WTC11 (cell line): ENCODE data around the gene SMCO2. TPM values are rescaled to one million over a fixed set of nuclear protein-coding genes. Genes with fewer than 3 reads are reported as not detected.

Experiments used
- ATAC-seq: fragments of 200-7000 bp; cut with Tn5 transposase; 2 replicates; pipeline ENCODE4 v1.10.0; 2021; ENCODE audit warnings: mild to moderate bottlenecking, moderate library complexity
- CTCF ChIA-PET: fragments of 300-600 bp; sonication (Branson Sonifier 250); formaldehyde crosslinking; loops from one replicate; lab custom pipeline; 2021; ENCODE audit warnings: antibody characterized with exemption; lab: Charles Lee
- POLR2A ChIA-PET: fragments of 350-600 bp; sonication (Branson Sonifier 250); formaldehyde crosslinking; loops from one replicate; lab custom pipeline; 2021; ENCODE audit warnings: antibody characterized with exemption; lab: Charles Lee
- DNase-seq: peaks from one replicate; pipeline ENCODE4 v3.0.0; 2021; ENCODE audit warnings: low spot score
- H3K27ac Mint-ChIP-seq: 2 replicates; pipeline ENCODE4 v1.8.0; 2021; ENCODE audit warnings: mixed read lengths
- H3K27me3 Mint-ChIP-seq: 2 replicates; pipeline ENCODE4 v1.8.0; 2021; ENCODE audit warnings: low read depth, mild to moderate bottlenecking, moderate library complexity, mixed read lengths
- H3K36me3 Mint-ChIP-seq: 2 replicates; pipeline ENCODE4 v1.8.0; 2021; ENCODE audit warnings: mixed read lengths
- H3K4me1 Mint-ChIP-seq: 2 replicates; pipeline ENCODE4 v1.8.0; 2022; ENCODE audit warnings: mixed read lengths
- H3K4me3 Mint-ChIP-seq: 2 replicates; pipeline ENCODE4 v1.8.0; 2021; ENCODE audit warnings: mild to moderate bottlenecking, moderate library complexity, mixed read lengths
- H3K9me3 Mint-ChIP-seq: 2 replicates; pipeline ENCODE4 v1.8.0; 2021; ENCODE audit warnings: mixed read lengths
- AFF4 ChIP-seq: sonication (generic); formaldehyde crosslinking; IDR thresholded peaks from 2 replicates; pipeline ENCODE4 v1.8.1; 2023; ENCODE audit warnings: mild to moderate bottlenecking, missing genetic modification reagents, borderline replicate concordance
- CREB1 ChIP-seq: sonication (generic); formaldehyde crosslinking; IDR thresholded peaks from 2 replicates; pipeline ENCODE4 v1.8.0; 2023; ENCODE audit warnings: mild to moderate bottlenecking, missing genetic modification reagents
- CTCF ChIP-seq: fragments of 200-600 bp; IDR thresholded peaks from 2 replicates; pipeline ENCODE4 v1.8.0; 2022; ENCODE audit warnings: antibody characterized with exemption
- ELF4 ChIP-seq: sonication (generic); formaldehyde crosslinking; IDR thresholded peaks from 2 replicates; pipeline ENCODE4 v1.8.1; 2022; ENCODE audit warnings: low read depth, mild to moderate bottlenecking, moderate library complexity, missing genetic modification reagents
- ESRRA ChIP-seq: sonication (generic); formaldehyde crosslinking; IDR thresholded peaks from 2 replicates; pipeline ENCODE4 v1.8.1; 2022; ENCODE audit warnings: mild to moderate bottlenecking, missing genetic modification reagents, borderline replicate concordance
- FOXK1 ChIP-seq: sonication (generic); formaldehyde crosslinking; IDR thresholded peaks from 2 replicates; pipeline ENCODE4 v1.8.0; 2022; ENCODE audit warnings: mild to moderate bottlenecking, moderate library complexity, missing genetic modification reagents
- HMGXB4 ChIP-seq: sonication (generic); formaldehyde crosslinking; IDR thresholded peaks from 2 replicates; pipeline ENCODE4 v1.8.1; 2023; ENCODE audit warnings: mild to moderate bottlenecking, moderate library complexity, missing genetic modification reagents
- IRF2 ChIP-seq: sonication (generic); formaldehyde crosslinking; IDR thresholded peaks from 2 replicates; pipeline ENCODE4 v1.8.0; 2022; ENCODE audit warnings: low read depth, missing genetic modification reagents, borderline replicate concordance
- NFE2L1 ChIP-seq: sonication (generic); formaldehyde crosslinking; IDR thresholded peaks from 2 replicates; pipeline ENCODE4 v1.8.1; 2023; ENCODE audit warnings: missing genetic modification reagents
- NR1H2 ChIP-seq: sonication (generic); formaldehyde crosslinking; IDR thresholded peaks from 2 replicates; pipeline ENCODE4 v1.9.0; 2021; ENCODE audit warnings: mild to moderate bottlenecking, moderate library complexity, missing genetic modification reagents
- NR3C1 ChIP-seq: sonication (generic); formaldehyde crosslinking; conservative IDR thresholded peaks from 2 replicates; pipeline ENCODE4 v1.8.1; 2023; ENCODE audit warnings: low read depth, mild to moderate bottlenecking, missing genetic modification reagents
- TCF7 ChIP-seq: sonication (generic); formaldehyde crosslinking; IDR thresholded peaks from 2 replicates; pipeline ENCODE4 v1.8.0; 2022; ENCODE audit warnings: mild to moderate bottlenecking, low read depth, missing genetic modification reagents, moderate library complexity
- TEAD1 ChIP-seq: sonication (generic); formaldehyde crosslinking; IDR thresholded peaks from 2 replicates; pipeline ENCODE4 v1.8.0; 2022; ENCODE audit warnings: mild to moderate bottlenecking, missing genetic modification reagents
- ZNF121 ChIP-seq: sonication (generic); formaldehyde crosslinking; IDR thresholded peaks from 2 replicates; pipeline ENCODE4 v1.8.0; 2023; ENCODE audit warnings: missing genetic modification reagents
- ZNF138 ChIP-seq: sonication (generic); formaldehyde crosslinking; conservative IDR thresholded peaks from 2 replicates; pipeline ENCODE4 v1.8.1; 2022; ENCODE audit warnings: mild to moderate bottlenecking, moderate library complexity, missing genetic modification reagents
- ZNF532 ChIP-seq: fragments of 250-450 bp; sonication (Bioruptor Pico); IDR thresholded peaks from 2 replicates; pipeline ENCODE4 v1.9.0; 2021; ENCODE audit warnings: mild to moderate bottlenecking, borderline replicate concordance
- total RNA-seq: library from RNA; stranded (reverse); gene quantifications from 3 replicates; pipeline ENCODE4 v1.2.3, GENCODE V29; 2021

The SMCO2 gene
- total RNA-seq, 1 experiment from 2014 or later = 0.52 TPM

GRCh38 chr12:27431185-27431584 lies 15.4 kb upstream of the SMCO2 start:
- TF ChIP-seq FOXK1 (CRISPR knock-in tag) (no peak), NFE2L1 (CRISPR knock-in tag) (no peak), NR3C1 (no peak), ELF4 (CRISPR knock-in tag) (no peak), ZNF138 (CRISPR knock-in tag) (no peak), TCF7 (CRISPR knock-in tag) (no peak), CREB1 (no peak), NR1H2 (CRISPR knock-in tag) (no peak), TEAD1 (CRISPR knock-in tag) (no peak), ZNF121 (CRISPR knock-in tag) (no peak), ESRRA (no peak), CTCF (no peak), ZNF532 (no peak), AFF4 (CRISPR knock-in tag) (no peak), IRF2 (CRISPR knock-in tag) (no peak), HMGXB4 (CRISPR knock-in tag) (no peak)
- TF ChIP-seq, all 79 proteins: peak for 0
- DNase-seq (no peak), ATAC-seq (no peak)
- ChIA-PET CTCF (no interaction called here), POLR2A (no interaction called here)
- H3K9me3 Mint-ChIP-seq = peaks cover 19% of the 10 kb centered on the region
- H3K36me3 Mint-ChIP-seq = peaks cover 16% of the 10 kb centered on the region
- H3K4me3 Mint-ChIP-seq = no peak overlapping the region
- peaks cover 12% of the 10 kb centered on the region for H3K4me1 Mint-ChIP-seq
- no peak overlapping the region for H3K27ac Mint-ChIP-seq
- H3K27me3 Mint-ChIP-seq = no peaks in the 10 kb centered on the region
